Measurements from ENCODE around the gene MCM5.
"Not testable (repeated sequence)": the region's sequence is repeated elsewhere in the genome, so short reads cannot be mapped to it uniquely, and the experiment has no call there.

The MCM5 gene

DNA sequence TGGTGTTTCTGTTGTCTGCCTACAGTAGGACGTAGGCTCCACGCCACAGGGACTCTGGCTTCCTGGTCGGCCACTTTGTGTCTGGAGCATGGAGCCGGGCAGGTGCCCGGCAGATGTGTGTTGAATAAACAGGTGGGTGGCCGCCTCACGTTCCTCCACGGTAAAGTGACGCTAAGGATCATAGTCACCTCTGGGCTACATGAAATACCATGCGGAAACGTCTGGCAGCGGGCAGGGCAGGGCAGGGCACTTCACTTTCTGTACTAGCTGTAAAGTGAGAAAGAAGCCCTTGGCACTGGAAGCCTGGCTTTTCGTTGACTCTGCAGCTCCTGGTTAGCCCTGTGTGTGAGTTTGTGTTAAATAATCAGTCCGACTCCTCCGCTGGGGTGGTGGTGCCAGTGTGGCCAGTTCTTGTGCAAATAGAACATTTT is 52.4 kb downstream of the MCM5 start:
- no peak for DNase-seq (ENCODE audit: low read depth in 2 of 2)

DNA sequence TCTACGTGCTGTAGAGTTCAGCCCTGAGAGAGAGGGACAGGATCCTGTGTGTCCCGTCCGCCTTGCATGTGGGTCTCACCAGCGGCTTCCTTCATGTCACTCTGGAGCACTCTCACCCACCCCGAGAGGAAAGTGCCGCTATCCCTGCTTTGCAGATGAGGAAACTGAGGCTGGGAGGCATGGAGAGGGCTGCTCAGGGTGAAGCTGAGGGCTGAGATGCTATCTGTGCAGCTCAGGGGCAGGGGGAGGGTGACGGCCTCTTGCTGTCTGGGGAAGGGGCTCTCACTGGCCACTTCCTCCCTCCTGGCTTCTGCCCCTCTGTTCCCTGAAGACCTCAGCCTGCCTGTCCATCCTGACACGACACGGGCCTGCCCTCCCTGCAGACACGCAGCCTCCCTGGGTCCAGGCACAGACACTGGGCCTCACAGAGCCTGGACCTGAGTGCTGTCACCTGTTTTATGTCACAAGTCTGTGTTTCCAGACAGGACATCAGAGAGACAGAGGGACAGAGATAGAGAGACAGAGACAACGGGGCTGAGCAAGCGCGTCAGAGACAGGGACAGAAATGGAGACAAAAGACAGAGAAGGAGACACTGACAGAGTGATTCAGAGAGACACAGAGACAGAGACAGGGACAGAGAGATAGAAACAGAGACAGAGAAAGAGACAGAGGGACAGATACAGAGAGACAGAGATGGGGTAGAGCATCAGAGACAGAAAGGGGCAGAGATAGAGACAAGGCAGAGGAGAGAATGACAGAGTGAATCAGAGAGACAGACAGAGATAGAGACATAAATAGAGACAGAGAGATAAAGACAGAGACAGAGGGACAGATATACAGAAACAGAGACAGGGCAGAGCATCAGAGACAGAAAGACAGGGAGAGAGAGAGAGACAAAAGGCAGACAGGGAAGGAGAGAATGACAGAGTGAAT is 53.1 kb downstream of the MCM5 start:
- DNase-seq (ENCODE audit: low read depth in 2 of 2), result no peak

DNA sequence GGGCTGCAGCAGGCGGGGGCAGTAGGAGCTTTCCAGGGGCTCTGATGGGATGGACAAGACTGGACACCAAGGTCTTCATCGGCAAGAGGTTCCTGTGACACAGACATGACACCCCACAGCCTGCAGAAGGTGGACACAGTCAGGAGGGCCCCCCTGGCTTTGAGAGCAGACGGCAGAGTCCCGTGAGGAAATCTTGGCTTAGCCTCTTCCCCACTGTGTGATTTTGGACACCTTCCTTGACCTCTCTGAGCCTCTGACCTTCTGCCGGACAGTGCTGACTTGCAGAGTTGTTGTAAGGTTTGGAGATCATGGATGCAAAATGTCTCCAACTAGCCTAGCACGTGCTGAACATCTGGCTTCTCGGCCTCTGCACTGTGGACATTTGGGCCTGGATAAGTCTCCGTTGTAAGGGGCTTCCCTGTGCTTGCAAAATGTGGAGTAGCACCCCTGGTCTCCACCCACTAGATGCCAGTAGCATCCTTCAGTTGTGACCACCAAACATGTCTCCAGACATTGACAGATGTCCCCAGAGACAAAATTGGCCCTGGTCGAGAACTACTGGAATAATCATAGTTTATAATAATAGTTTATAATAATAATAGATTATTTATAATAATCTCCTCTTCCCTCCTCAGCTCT is 54.6 kb downstream of the MCM5 start:
- no peak for DNase-seq (ENCODE audit: low read depth in 2 of 2)

DNA sequence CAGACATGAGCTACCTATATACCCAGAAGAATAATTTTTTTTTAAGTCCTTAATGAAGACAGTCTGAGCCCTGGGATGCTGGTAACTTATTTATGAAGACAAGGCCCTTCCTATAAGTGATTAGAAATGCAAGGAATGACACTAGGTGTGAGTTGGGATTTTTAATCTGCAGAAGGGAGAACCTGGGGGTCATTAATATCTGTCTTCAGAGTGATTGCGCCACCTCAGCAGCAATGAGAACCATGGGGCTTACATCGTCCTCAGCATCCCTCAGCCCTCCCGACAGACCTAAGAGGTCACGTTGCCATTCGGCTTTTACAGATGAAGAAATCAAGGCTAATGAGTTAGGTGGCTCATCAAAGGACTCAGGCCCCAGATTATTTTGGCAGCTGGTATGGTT is 55.6 kb downstream of the MCM5 start:
- no peak for DNase-seq (ENCODE audit: low read depth in 2 of 2)

DNA sequence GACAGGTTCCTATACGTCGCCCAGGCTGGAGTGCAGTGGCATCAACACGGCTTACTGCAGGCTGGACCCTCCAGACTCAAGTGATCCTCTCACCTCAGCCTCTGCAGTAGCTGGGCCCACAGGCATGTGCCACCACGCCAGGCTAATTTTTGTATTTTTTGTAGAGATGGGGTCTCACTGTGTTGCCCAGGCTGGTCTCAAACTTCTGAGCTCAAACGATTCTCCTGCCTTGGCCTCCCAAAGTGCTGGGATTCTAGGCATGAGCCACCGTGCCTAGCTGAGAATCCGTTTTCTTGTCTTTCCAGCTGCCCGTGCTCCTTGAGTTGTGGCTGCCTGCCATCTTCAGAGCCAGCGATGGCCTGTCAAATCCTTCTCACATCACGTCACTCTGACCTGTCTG is 56.8 kb downstream of the MCM5 start:
- no peak for DNase-seq (ENCODE audit: low read depth in 2 of 2)

DNA sequence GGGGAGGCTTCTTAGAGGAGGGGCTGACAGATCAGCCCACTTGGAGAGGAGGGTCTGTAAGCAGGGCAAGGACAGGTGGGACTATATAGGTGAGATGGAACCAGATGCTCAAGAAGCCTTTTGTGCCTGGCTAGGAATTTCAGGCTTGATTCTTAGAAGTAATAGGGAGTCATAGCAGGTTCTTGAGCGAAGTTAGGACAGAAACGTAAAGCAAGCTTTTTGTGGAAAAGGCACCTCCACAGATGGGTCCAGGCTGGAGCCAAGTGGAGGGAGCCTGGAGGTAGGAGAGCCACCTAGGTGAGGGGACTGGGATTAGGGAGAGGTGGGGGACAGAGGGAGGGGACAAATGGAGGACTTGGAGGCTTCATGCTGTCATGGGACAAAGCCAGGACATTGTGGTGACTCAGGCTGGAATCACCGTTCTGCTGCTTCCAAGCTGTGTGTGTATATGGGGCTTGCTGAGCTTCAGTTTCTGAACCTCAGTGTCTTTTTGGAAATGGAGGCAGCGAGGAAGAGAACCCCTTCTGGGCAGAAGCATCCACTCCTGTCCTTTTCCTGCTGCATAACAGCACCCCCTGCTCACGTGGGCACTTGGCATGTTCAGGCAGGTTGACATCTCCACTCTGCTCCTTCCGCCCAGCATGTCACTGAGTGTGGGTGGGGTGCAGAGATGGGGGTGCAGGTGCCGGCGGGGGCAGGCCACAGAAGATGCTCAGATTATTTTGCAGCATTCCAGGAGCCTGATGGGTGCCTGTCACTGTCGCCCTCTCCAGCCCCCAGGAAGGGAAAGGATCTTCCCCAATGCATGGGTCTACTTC is 58.0 kb downstream of the MCM5 start:
- DNase-seq (ENCODE audit: low read depth in 2 of 2), result no peak

DNA sequence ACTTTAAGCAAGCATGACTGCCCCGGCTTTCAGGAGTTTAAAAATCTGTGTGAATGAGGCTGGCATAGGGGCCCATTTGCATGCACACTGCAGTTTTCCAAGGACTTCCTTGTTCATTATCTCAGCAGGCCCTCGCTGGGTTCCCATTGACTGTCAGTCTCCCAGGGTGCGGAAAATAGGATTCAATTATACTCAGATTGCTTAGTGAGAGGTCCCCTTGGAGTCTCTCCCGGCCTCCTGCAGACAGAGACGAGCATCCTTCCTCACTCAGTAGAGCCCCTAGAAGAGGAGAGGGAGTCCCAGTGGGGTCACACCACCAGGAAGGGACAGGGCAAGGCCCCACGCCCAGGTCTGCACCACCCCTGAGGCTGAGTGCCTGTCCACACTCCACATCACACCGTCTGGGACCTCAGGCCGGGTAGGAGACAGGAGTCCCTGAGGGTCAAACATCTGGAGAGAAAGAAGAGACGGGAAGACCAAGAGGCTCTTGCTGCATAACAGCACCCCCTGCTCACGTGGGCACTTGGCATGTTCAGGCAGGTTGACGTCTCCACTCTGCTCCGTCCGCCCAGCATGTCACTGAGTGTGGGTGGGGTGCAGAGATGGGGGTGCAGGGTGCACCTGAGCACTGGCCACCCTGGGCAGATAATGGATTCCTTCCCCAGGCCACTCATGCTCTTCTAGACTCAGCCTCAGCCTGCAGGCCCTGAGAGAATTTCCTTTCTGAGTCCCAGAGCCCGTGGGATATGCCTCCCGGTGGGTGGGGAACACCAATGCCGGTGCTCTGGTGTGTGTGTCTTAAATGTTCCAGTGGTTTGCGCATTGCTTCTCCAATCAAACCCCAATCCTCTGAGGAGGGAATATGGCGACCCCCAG is 58.8 kb downstream of the MCM5 start:
- no peak for DNase-seq (ENCODE audit: low read depth in 2 of 2)

DNA sequence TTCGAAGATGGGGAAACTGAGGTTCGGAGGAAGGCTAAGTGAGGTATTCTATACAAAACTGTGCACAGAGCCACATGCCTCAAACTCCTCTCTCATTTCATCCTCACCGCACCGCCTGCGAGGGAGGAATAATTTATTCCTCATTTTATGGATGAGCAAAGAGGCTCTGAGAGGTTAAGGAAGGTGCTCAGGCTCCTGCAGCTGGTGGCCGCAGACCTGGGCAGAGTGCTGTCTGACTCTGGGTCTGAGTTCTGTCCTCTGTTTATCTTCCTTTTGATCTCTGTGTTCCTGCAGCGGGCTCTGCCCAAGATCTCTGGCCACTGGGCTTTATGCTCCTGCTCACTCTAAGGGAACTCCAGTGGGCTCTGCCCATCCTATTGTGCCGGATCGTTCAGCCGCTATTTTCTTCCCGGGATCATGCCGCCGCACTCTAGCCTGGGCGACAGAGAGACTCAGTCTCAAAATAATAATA is 59.5 kb downstream of the MCM5 start:
- no peak for DNase-seq (ENCODE audit: low read depth in 2 of 2)

DNA sequence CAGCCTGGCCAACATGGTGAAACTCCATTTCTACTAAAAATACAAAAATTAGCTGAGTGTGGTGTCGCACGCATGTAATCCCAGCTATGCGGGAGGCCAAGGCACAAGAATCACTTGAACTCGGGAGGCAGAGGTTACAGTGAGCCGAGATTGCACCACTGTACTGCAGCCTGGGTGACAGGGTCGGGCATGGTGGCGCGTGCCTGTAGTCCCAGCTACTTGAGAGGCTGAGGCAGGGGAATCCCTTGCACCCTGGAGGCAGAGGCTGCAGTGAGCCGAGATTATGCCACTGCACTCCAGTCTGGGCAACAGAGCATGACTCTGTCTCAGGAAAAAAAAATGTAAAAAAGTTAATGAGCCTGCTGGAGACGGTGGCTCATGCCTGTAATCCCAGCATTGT is 60.0 kb downstream of the MCM5 start:
- DNase-seq (ENCODE audit: low read depth in 2 of 2), result not testable (repeated sequence)

DNA sequence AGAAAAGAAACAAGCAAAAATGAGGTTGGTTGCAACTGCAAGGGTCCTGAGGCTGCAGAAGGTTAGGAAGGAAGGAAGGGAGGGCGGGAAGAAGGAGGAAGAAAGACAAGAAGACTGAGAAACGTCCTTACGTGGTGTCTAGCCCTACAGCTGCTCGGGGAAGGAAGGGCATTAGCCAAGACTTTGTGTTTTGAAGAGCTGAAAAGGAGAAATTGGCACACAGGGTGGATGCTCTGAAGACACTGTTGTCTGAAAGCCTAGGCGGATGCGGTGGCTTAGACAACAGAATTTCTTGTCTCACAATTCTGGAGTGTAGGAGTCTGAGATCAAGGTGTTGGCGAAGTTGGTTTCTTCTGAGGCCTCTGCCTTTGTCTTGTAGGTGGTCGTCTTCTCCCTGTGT is 60.7 kb downstream of the MCM5 start:
- DNase-seq (ENCODE audit: low read depth in 2 of 2), result no peak

DNA sequence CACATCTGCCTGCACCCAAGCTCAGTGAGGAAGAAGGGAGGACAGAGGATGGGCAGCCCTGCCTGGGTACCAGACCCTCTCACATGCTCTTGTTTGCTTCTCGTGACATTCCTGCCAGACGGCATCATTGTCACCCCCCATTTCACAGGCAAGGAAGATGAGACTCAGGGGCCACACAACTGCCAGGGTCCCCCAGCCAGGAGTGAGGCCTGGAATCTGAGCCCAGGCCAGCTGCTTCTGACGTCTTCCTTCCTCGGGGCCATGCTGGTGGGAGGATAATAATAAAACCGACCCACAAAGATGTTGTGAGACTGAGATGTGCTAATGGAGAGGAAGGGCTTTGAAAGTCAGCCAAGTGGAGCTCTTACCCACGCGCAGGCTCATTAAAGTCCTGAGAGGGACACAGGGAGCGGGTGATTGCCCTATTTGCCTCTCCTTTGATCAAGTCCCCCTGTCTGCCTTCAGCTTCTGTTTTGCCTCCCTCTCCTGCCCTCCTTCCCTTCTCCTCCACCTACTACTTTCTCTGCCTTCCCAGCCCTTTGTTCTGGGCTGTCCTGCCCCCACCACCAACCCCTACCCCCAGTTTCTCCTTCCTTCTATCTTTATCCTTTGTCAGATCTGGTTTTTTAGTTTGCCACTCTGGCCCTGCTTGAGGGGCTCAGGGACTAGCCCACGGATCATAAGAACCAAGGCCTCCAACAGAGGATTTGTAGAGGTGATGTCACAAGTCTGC is 62.7 kb downstream of the MCM5 start:
- DNase-seq (ENCODE audit: low read depth in 2 of 2), result no peak

DNA sequence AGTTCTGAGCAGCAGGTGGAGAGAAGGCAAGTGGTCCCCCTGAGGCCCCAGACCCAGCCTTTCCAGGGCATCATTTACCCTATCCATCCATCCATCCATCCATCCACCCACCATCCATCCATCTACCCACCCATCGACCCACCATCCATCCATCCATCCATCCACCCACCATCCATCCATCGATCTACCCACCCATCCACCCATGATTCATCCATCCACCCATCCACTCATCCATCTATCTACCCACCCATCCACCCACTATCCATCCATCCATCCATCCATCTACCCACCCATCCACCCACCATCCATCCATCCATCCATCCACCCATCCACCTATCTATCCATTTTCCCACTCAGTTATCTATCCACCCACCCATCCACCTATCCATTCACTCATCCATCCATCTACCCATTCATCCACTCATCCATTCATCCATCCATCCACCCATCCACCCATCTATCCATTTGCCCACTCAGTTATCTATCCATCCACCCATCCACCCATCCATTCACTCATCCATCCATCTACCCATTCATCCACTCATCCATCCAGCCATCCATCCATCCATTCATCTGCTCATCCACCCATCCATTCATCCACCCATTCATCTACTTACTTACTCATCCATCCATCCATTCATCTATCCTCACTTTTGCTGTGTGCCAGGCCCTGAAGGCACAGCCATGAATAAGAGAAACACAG is 63.4 kb downstream of the MCM5 start:
- no peak for DNase-seq (ENCODE audit: low read depth in 2 of 2)

DNA sequence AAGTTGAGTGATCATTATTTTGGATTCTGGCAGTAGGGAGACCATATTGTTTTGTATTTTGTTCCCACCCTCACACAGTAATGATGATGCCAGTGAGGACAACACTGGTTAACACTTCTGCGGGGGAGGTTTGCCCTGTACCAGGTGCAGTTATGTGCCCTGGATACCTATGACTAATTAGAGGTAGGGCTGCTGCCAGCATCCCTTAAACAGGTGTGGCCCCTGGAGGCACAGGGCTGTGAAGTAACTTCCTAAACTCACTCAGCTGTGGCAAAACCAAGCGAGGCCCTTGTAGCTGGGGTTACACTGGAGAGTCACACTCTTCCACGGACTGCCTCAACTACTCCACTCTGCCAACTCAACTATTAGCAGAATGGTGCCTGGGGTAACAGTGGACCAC is 64.5 kb downstream of the MCM5 start:
- DNase-seq (ENCODE audit: low read depth in 2 of 2), result no peak

DNA sequence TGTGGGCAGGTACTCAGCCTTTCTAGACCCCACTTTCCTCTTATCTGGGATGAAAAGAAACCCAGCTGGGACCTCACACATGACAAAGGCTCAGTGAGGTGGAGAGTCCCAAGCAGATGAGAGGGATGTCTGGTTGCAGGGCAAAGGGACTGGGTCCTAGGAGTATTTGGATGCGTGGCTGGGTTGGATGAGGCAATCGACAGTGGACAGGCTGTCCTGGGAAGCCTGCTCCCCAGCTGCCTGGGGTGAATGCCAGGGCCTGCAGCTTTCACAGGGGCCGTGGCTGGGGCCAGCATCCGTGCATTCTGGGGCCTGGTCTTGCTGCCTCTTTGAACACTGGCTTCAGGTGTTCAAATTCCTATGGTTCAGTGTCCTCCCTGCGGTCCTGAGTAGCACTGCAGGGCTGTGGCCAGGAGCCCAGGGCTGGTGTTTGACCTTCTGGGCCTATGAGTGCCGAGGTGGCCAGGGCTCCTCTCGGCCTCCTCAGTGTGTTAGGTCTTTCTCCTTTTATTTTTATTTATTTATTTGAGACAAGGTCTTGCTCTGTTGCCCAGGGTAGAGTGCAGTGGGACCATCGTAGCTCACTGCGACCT is 65.3 kb downstream of the MCM5 start:
- DNase-seq (ENCODE audit: low read depth in 2 of 2), result no peak

DNA sequence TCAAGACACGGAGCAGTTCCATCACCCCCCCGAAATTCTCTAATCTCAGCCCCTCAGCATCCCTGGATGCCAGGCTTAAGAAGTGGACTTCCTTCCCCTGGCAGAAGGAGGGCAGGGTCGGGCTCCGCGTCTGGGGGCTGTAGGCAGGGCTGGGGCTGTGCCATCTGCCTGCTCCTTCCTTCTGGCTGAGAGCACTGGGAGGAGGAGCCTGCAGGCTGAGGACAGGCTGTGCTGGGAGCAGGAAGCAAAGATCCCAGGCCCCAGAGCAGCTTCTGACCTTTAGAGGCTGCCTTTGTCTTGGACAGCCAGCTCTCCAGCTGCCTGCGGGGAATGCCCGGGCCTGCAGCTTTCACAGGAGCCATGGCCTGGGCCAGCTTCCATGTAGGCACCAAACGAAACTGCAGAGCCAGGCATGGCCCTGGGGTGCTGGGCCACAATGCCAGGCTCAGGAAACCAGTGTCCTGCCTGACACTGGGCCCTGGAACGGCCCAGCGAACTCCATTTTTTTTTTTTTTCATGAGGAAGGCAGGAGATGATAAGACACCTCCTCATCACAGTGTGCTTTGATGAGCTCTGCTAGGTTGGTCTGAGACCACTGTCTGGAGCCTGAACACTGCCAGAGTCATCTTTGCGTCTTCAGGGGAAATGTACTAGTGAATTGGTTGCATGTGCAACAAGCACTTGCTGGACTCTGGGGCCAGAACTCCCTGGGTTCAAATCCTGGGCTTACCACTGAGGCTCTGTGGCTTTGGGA is 67.9 kb downstream of the MCM5 start:
- DNase-seq (ENCODE audit: low read depth in 2 of 2), result no peak

DNA sequence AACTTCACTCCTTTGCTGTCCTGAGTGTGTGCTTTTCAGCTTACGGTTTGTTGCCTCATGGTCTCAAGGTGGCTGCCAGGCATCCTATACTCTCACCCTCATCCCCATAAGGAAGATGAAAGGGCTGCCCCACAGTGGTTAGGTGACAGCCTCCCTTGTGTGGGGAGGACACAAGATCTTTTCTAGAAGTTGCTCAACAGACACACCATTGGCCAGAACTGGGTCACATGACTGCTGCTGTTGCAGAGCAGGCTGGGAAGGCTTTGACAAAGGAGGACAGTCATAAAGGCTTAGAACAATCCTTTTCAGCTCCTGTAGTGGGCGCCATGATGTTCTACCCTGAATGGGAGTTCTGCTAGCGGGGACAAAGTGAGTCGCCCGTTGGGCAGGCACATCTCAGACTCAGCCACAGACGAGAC is 71.0 kb downstream of the MCM5 start:
- no peak for DNase-seq (ENCODE audit: low read depth in 2 of 2)

DNA sequence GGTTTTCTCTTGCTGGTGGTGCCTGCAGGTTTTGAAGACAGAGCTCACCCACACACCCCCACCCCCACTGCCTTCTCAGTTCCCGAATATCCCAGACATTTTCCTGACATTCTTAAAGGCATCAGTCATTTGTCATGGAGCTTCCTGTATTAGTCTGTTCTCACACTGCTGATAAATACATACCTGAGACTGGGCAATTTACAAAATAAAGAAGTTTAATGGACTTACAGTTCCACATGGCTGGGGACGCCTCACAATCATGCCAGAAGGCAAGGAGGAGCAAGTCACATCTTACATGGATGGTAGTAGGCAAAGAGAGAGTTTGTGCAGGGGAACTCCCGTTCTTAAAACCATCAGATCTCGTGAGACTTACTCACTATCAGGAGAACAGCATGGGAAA is 71.6 kb downstream of the MCM5 start:
- not testable (repeated sequence) for DNase-seq (ENCODE audit: low read depth in 2 of 2)

DNA sequence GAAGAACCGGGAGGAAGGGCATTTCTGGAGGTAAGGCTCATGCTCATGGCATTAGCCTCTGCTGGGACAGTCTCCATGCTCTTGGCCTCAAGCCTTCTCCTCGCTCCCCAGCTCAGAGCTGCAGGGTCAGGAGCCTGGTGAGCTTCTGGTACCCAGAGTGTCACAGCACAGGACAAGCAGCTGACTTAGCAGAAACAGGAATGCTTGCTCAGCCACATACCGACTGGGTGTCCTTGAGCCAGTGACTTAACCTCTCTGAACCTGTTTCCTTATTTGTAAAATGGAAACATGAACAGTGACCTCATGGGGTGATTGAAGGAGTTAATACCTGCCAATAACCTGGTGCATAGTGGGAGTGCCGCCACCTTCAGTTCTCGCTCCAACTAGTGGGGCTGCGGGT is 72.5 kb downstream of the MCM5 start:
- DNase-seq (ENCODE audit: low read depth in 2 of 2), result no peak

DNA sequence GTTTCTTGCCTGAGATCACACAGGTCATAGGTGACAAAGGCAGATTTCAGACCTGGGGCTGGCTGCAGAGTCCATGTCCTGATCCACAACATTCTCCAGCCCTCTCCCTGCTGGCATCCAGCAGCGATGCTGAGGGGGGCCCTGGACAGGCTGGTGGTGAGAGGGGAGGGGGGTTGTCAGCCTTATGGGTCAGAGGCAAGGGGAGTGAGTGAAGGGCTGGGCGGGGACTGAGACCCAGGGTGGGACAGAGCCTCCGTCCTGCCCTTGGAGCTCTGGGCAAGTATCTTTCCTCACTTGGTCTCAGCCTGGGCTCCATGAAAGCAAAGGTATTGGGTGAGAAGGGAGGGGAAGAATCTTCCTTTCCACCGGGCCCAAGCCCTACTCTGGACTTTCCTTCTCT is 74.0 kb downstream of the MCM5 start:
- no peak for DNase-seq (ENCODE audit: low read depth in 2 of 2)

Measured in stimulated activated CD4-positive, alpha-beta T cell treated with anti-CD3 and anti-CD28 coated beads, Interleukin-12 subunit alpha, Interleukin-12 subunit beta, amount 100 ng/mL, for 24 hours (primary cell).